NCI-H1694 (cell line): Measurements from ENCODE around the gene LRIG3.

Experiments used
- DNase-seq: peaks from one replicate; lab custom pipeline; 2025; lab: John Stamatoyannopoulos, UW

The LRIG3 gene

DNA sequence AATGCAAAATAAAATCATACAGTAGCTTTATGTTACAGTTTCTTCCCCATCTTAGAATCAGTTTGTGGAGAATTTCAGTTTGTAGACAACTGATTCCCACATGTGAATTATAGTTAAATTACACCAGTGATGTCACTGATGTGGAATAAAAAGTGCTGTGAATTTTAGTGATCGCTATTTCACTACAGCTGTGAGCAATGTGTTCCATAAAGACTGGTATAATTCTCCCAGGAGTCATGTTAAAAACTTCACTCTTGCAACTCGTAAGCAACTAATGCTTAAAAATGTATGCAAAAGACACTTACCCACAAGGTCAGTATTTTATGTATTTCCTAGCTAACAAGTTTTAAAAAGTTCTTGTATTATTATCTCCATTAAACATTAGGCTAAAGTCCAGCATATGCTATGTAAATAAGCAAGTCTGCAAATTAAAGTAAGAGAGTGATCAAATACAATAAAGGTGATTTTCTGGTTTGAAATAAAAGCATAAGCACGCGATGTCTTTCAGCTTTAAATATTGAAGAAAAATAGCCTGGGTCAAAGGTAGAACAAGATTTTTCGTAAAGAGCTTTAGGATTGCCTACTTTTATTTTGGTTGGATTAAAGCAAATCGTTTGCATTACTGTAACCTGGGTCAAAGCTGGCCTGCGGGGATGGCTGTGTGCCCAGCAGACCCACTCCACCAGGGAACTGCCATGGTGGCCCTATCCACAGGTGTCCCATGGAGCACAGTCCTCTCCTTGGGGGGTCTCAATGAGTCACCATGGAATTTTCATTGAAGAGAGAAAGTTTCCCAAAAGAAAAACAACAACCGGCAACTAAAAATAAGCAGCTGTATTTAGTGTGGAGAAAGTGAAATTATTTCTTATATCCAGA lies 12.7 kb upstream of the LRIG3 start:
- no peak for DNase-seq

GRCh38 chr12:58931518-58931917 lies 11.2 kb upstream of the LRIG3 start:
- no peak for DNase-seq

DNA sequence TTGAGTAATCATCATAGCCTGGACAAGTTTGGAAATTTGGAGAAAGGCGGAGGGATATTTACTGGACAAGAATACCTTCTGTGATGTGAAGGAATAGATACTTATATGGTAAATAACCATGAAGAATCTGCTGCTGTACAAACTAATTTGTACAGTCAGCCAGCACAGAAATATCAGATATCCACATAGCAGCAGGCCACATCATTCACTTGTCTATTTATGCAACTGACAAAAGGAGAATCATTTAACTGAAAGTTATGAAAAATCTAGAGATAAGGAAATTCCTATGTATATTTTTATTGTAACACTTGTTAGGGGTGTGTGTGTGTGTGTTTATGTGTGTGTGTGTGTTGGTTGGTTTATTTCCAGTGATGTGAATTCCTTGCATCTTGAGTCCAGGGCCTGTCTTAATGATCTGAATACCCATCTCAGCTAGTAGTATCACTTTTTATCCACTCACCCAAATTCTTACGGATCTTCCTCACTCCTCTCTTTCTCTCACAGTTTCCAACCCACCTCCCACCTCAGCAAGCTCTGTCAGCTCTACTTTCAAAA lies 10.5 kb upstream of the LRIG3 start:
- DNase-seq: no peak

DNA sequence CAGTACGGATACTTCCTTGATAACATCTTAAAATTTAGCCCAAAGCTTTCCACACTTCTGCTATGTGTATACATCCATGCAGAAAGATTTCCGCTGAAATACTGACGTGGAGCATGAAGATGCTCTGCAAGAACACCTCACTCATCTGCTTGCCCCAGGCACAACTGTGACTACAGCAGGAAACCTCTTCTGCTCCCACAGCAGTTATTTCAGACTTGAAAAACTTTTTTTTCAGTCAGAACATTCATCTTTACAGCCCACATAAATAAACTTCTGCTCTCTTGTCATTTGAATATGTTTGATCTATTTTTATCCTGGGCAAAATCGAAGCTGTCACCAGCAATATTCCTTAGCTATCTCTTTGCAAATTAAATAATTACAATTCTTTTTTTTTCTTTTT lies 6.8 kb upstream of the LRIG3 start:
- DNase-seq: no peak

DNA sequence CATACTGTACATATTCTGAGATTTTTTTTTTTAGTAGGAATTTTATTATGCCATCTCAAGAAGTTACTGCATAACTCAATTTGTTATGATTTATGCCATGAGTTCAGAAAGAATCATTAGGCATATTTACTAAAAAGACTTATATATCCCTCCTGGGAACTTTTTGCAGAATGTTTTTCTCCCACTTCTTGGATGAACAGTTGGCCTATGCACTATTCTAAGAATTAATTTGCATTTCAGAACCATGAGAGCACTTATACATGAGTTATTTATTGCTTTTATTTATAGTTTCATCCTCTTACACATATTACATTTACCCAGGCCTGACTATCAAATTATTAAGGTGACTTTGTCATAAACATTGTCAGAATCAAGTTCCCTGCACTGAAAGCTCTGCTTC lies 6.3 kb upstream of the LRIG3 start:
- no peak for DNase-seq

DNA sequence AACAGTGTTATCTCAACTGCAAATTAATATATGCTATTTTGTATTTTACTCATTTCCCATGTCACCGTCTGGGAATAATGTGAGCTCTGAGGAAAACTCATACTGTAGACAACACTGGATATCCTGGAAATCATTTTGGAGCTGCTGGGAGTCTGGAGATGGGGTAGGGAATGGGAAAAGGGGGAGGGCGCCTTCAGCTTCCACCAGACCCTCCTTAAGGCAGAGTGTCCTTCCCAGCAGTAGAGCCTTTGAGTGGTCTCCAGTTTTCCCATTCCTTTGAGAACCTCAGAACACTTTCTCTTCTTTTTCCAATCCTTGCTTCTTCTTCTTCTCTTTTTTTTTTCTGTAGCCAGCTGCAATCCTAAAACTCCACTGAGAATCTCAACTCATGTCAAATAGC lies 5.4 kb upstream of the LRIG3 start:
- no peak for DNase-seq

- DNase-seq: no peak
Observed at GRCh38 chr12:58925111-58925611, 4.9 kb upstream of the LRIG3 start.

- no peak for DNase-seq
Observed at GRCh38 chr12:58924652-58925051, 4.3 kb upstream of the LRIG3 start.

DNA sequence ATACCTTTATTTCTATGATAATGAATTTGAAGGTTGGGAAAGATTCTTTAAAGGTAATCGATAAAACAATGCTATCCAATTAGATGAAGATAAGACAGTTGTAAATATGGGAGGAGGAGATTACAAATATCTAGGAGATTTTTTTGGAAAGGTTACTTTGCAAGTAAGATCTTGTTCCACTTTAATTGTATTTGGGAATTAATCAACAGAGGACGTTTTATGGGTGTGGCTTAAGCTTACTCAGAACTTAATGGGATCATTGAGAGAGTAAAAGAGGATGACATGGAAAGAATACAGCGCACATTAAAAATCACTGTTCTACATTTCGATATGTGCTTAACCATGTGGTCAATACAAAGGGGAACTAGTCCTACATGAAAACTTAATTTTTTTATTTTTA lies 3.5 kb upstream of the LRIG3 start:
- no peak for DNase-seq

DNA sequence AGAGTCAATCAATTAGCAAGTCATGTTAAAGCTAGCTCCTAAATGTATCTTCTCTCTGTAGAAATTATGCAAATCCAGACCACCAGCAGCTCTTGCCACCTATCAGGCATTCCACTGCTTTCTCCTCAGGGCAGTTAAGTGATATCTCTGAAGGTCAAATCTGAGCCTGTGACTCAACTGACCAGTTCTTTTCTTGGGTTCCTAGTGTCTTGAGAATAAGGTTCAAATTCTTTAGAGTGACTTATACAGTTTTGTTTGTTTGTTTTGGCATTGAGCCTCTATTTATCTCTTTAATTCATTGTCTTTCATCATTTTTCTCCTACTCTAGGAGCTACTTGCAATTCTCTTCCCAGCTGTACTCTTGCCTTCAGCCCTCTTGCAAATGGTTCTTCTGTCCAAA lies 2.5 kb upstream of the LRIG3 start:
- DNase-seq: no peak

GRCh38 chr12:58920961-58921861 lies 907 bp upstream of the LRIG3 start:
- no peak for DNase-seq

DNA sequence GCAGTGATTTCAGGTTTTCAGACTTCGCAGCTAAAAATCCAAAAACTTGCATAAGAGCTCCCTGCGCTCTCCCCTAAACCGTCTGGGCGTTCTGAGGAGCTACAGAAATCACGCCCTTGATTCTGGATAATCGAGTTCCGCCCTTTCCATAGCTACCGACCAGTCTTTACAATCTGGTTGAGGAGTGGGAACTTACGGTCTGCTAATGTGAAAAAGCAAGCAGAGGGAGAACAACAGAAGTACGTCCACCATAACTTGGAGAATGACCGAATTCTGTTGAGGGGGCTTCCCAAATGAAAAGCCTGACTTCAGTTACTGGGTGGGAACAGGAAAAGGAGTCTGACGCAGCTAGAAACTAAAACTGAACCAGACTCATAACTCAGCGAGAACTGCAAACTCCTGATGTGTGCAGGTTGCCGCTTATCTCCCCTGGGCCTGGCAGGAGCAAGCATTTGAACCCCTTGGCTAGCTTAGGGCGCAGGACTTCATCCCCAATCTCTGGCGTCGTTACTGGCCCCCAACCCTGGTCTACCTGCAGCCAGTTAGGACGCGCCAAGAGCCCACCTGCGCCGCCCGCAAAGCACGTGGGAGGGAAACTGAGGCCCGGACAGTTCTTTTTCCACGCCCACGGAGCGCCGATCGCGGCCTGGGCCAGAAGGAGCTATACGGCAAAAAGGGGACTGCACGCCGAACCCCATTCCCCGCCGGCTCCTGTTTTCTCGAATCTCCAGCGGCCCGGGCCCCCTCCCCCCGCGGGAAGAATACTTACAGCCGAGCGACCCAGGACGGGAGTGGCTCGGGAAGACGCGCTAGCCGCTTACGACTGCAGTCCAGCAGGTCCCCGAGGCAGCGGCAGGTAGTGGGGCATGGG lies 838 bp downstream of the LRIG3 start:
- peak; percentile 48 for DNase-seq

DNA sequence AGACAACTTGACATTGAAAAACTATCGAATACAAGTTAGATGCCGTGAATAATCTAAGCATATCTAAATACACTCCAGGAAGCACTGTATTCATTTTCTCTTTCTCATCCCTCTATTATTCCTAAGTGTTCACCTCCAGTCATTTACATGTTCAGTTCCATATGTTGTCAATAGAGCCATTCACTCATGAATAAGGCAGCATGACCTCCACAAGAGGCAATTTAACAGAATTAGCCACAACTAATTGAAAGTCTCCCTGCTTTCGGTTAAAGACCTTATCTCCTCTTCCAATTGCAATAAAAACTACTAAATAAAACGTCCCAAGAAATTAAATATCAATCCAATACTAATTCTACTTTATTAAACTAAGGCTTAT lies 1.8 kb downstream of the LRIG3 start:
- DNase-seq: no peak

DNA sequence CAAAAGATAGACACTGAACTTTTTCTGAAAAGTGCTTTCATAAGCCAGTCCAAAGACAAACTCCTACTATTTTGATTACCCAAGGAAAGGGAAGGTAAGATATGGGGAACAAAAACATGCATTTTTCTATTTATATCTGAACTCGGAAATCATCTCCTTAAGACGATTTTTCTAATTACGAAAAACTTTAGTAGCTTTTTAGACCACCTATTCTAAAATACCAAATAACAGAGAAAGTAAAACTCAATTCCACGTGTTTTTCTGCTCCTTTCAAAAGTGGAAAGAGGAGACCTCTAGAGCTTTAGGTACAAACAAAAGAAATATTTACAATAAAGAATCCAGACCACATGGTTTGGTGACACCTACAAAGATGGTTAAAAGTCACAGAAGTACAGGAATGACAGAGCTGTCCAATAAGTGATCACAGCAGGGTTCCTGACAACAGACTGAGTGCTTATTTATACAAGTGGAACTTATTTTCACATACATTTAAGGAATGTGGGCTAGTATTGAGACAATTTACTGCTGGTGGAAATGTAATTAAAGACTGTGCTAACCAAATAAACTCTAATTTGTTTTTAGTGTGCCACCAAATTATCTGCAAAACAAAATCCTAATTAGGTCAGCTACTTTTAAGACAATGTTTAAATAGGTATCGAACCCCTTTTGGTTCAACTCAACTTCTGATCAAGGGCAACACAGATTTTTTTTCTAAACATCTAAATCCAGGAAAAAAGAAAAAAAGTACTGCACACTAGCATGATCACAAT lies 2.4 kb downstream of the LRIG3 start:
- no peak for DNase-seq

GRCh38 chr12:58916921-58917511 lies 3.3 kb downstream of the LRIG3 start:
- no peak for DNase-seq

DNA sequence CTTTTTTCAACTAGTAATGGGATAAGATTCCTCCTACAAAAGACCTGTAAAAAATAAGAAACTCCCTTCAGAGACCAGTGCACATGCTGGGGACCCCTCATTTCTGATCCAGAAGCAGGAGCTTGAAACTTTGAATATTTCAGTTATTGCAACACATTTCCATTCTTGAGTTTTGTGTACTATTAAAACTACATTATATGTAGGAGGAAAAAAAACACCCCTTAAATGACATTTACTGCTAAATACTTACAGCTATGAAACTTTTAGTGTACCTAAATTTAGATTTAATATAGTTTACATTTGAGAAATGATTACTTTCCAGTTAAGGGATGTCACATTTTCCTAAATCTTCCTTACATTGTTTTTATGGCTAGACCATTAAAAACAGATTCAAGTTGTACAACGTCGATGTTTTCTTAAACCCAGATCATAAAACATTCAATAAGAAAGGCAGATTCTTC lies 4.1 kb downstream of the LRIG3 start:
- no peak for DNase-seq

- DNase-seq: peak; percentile 65
Observed at GRCh38 chr12:58915634-58916033, 4.7 kb downstream of the LRIG3 start.

DNA sequence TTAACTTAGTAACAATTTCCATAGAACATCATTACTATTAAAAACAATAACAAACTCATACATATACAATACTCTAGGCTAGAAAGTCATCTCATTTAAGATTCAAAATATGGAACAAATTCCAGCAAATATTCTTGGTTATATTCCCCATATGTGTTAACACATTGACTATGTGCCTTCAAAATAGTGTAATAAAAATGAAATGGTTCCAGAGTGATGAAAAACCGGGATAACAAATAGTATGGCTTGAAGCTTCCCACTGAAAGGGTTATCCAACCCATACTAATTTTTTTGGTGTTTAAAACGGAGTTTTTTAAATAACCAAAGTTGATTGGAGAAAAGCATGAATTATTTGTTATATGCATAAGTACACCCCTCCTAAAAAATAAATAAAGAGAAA lies 5.3 kb downstream of the LRIG3 start:
- no peak for DNase-seq

- DNase-seq: no peak
Observed at GRCh38 chr12:58914457-58914856, 5.8 kb downstream of the LRIG3 start.

GRCh38 chr12:58907391-58907790 lies 12.9 kb downstream of the LRIG3 start:
- no peak for DNase-seq
